DMS 273 treated with DMSO at 0.1 percent for 48 hours (cell line): ENCODE results near the gene PUM1.

Source experiments
- DNase-seq: peaks from one replicate; lab custom pipeline; 2025; lab: John Stamatoyannopoulos, UW

The PUM1 gene

GRCh38 chr1:31029026-31029425, 36.5 kb downstream of the PUM1 start:
- DNase-seq: no peak

GRCh38 chr1:31027693-31028526, 37.6 kb downstream of the PUM1 start:
- DNase-seq: no peak

- no peak for DNase-seq
These were observed 43.3 kb downstream of the PUM1 start for GRCh38 chr1:31022259-31022658.

GRCh38 chr1:31020007-31020790, 45.3 kb downstream of the PUM1 start:
- no peak for DNase-seq

GRCh38 chr1:31019401-31019800, 46.1 kb downstream of the PUM1 start:
- no peak for DNase-seq

- no peak for DNase-seq
These were observed 48.6 kb downstream of the PUM1 start for GRCh38 chr1:31016868-31017267.

- DNase-seq: no peak
These were observed 52.2 kb downstream of the PUM1 start for GRCh38 chr1:31013187-31013864.

GRCh38 chr1:31012210-31012924, 53.1 kb downstream of the PUM1 start:
- DNase-seq: no peak

GRCh38 chr1:31011719-31012118, 53.8 kb downstream of the PUM1 start:
- no peak for DNase-seq

- DNase-seq: no peak
These were observed 55.2 kb downstream of the PUM1 start for GRCh38 chr1:31010086-31010989.

GRCh38 chr1:31007462-31007991, 58.0 kb downstream of the PUM1 start:
- no peak for DNase-seq

GRCh38 chr1:31006747-31007146, 58.8 kb downstream of the PUM1 start:
- DNase-seq: no peak

- DNase-seq: no peak
These were observed 59.8 kb downstream of the PUM1 start for GRCh38 chr1:31005617-31006166.

GRCh38 chr1:31005198-31005597, 60.3 kb downstream of the PUM1 start:
- DNase-seq: no peak

GRCh38 chr1:31004231-31004621, 61.3 kb downstream of the PUM1 start:
- DNase-seq: no peak

- DNase-seq: no peak
These were observed 61.8 kb downstream of the PUM1 start for GRCh38 chr1:31003613-31004230.

GRCh38 chr1:31000301-31000700, 65.2 kb downstream of the PUM1 start:
- no peak for DNase-seq

GRCh38 chr1:30998887-30999286, 66.6 kb downstream of the PUM1 start:
- no peak for DNase-seq

GRCh38 chr1:30998171-30998570, 67.3 kb downstream of the PUM1 start:
- no peak for DNase-seq

GRCh38 chr1:30997463-30998057, 68.0 kb downstream of the PUM1 start:
- DNase-seq: no peak
